Measurements from ENCODE around the gene CCDC81.
"Not testable (repeated sequence)": the region's sequence is repeated elsewhere in the genome, so short reads cannot be mapped to it uniquely, and the experiment has no call there.

The CCDC81 gene

GRCh38 chr11:86390487-86390886 is 15.8 kb downstream of the CCDC81 start:
- no peak for DNase-seq

DNA sequence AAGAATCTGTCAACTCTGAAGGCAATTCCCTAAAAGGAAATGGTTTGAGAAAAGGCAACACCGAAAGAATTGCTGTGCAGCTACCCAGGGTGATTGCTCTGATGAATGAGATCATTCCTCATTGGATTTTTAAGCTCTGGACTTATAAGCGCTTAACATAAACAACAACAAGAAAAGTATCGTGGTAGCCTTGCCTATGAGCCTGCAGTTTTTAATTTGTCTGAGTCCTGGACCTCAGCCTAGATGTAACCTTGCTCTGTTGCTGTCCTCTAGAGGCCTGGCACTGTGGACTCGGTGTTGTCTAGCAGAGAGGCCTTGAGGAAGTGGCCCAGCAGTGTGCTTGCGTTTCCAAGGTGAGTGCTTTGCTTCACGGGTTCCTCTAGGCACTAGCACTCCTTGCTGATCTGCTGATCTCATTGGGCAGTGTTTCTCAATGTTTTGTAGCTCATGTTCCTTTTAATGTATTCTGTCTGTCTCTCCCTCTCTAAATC is 20.4 kb downstream of the CCDC81 start:
- DNase-seq = no peak

DNA sequence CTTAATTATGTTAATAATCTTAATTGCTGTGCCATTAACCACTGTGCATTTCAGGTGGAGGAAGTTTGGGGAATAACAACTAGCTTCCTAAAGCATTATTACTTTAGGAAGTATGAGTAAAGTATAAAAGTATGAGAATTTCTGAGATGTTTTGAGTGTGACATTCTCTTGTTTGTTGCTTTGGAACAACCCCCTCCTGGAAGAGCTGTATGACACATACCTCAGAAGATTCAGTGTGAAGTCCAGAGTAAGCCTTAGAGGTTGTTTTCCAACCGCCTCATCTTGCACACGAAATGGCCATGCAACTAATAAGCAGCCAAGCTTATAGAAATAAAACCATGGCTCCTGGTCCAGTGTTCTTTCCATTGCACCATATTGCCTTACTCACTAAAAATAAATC is 21.7 kb downstream of the CCDC81 start:
- DNase-seq = no peak

GRCh38 chr11:86397351-86397750 is 22.7 kb downstream of the CCDC81 start:
- no peak for DNase-seq

DNA sequence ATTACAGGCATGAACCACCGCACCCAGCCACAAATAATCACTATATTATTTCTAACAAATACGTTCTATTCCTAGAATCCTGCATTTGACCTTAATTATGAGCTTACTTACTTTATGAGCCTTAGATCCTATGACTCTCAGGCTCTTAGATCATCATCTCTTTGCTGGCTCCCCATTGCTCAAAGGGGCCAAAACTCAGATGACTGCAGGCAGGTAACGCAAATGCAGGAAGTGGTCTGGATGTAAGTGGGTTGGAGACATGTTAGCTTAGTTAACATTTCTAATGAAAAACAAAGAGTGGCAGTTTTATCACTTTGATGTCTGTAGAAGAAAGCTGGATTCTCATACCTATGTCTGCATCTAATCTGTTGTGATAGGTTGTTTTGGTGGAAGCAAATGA is 23.4 kb downstream of the CCDC81 start:
- no peak for DNase-seq

GRCh38 chr11:86403458-86403857 is 28.8 kb downstream of the CCDC81 start:
- no peak for DNase-seq

GRCh38 chr11:86408845-86409244 is 34.2 kb downstream of the CCDC81 start:
- DNase-seq = no peak

GRCh38 chr11:86414032-86414431 is 39.3 kb downstream of the CCDC81 start:
- DNase-seq = no peak

GRCh38 chr11:86415026-86415425 is 40.3 kb downstream of the CCDC81 start:
- DNase-seq = no peak

DNA sequence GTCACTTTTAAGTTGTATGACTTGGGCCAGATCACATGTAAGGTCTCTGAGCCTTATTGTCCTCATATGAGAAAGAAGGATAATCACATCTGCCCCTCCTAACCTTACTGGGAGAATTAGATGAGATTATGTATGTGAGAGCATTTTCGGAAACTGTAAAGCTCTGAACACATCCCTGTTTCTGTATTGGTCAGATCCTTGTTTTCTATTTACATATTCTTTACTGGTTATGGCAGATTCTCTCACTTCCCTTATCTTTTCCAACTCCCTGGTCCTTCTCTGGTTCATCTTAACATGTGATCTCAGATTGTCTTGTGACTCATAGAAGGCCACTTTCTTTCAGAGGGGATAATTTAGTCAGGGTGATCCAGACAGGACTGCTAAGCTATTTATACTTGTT is 41.8 kb downstream of the CCDC81 start:
- no peak for DNase-seq

DNA sequence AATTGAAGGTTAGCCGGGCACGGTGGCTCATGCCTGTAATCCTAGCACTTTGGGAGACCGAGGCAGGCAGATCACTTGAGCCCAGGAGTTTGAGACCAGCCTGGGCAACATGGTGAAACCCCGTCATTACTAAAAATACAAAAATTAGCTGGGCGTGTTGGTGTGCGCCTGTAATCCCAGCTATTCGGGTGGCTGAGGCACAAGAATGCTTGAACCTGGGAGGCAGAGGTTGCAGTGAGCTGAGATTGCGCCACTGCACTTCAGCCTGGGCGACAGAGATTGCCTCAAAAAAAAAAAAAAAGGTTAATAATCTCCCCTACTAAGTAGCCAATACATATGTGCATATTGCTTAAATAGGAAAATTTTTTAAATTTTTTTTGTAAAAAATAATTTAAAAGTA is 42.3 kb downstream of the CCDC81 start:
- not testable (repeated sequence) for DNase-seq

DNA sequence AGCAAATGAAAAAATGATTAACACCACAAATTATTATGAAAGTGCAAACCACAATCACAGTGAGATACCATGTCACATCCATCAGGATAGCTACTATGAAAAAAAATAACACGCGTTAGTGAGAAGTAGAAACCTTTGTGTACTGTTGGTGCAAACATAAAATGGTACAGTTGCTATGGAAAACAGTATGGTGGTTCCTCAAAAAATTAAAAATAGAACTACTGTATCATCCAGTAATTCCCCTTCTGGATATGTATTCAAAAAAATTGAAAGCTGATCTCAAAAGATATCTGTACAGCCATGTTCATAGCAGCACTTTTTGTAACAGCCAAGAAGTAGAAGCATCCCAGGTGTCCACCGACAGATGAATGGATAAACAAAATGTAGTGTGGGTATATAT is 43.4 kb downstream of the CCDC81 start:
- DNase-seq = no peak

- DNase-seq = no peak
These were observed 43.8 kb downstream of the CCDC81 start for GRCh38 chr11:86418513-86418912.

GRCh38 chr11:86418917-86419316 is 44.2 kb downstream of the CCDC81 start:
- DNase-seq = no peak

DNA sequence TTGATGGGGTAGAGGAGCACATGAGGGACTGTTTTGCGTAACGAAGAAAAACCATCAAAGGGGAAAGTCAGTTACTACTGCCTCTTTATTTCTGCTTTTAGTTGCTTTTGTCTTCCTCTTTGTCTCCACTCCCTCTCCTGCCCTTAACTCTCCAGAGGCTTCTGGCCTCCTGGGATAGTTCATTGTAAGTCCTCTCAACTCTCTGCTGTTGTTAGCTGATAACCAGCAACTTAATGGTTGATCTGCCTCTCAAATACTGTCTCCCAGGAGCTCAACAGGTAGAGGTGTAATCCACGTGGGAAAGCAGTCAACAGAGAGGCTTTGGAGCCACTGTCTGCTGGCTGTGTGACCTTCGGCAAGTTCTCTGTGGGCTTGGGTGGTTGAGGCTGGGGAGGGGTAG is 47.3 kb downstream of the CCDC81 start:
- no peak for DNase-seq

GRCh38 chr11:86422371-86422770 is 47.7 kb downstream of the CCDC81 start:
- DNase-seq = no peak

DNA sequence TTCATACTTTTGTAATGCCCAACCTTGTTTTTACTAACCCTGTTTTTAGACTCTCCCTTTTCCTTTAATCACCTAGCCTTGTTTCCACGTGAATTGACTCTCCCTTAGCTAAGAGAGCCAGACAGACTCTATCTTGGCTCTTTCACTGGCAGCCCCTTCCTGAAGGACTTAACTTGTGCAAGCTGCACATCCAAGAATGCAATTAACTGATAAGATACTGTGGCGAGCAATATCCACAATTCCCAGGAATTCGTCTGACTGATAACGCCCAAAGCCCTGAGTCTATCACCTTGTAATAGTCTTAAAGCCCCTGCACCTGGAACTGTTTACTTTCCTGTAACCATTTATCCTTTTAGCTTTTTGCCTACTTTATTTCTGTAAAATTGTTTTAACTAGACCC is 48.8 kb downstream of the CCDC81 start:
- DNase-seq = not testable (repeated sequence)

DNA sequence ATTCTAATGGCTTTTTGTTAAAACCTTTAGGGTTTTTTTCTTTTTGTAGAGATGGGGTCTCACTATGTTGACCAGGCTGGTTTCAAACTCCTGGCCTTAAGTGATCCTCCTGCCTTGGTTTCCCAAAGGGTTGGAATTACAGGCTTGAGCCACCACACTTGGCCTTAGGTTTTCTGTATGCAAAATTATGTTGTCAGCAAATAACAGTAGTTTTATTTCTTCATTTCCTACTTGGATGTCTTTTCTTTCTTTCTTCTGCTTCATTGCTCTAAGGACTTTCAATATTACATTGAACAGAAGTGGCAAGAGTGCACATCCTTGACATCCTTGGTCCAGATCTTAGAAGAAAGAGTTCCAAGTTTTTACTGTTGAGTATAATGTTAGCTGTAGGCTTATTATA is 52.8 kb downstream of the CCDC81 start:
- DNase-seq = no peak

GRCh38 chr11:86431258-86431657 is 56.6 kb downstream of the CCDC81 start:
- DNase-seq = no peak

DNA sequence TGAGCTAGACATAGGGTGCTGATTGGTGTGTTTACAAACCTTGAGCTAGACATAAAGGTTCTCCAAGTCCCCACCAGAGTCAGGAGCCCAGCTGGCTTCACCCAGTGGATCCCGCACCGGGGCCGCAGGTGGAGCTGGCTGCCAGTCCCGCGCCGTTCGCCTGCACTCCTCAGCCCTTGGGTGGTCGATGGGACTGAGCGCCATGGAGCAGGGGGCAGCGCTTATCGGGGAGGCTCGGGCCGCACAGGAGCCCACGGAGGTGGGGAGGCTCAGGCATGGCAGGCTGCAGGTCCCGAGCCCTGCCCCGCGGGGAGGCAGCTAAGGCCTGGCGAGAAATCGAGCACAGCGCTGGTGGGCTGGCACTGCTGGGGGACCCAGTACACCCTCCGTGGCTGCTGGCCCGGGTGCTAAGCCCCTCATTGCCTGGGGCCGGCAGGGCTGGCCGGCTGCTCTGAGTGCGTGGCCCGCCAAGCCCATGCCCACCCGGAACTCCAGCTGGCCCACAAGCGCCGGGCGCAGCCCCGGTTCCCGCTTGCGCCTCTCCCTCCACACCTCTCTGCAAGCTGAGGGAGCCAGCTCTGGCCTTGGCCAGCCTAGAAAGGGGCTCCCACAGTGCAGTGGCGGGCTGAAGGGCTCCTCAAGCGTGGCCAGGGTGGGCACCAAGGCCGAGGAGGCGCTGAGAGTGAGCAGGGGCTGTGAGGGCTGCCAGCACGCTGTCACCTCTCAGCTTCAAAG is 58.8 kb downstream of the CCDC81 start:
- not testable (repeated sequence) for DNase-seq

DNA sequence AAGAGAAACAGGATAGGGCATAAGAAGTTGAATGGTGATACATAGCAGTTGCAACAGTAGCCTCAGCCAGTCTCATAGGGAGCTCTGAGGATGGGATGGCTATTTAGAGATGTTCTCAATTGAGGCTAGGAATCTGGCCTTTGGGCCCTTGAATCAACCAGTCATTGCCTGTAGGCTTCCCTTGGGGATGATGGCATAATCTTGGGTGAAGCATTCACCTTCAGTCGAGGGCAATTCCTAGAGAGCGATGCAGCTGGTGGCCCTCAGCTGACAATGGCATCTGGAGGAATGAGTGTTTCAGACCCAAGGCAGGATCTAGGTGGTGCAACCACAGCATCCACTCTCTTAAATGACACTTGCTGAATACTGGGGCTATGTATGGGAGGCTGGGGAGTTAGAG is 61.0 kb downstream of the CCDC81 start:
- no peak for DNase-seq

DNA sequence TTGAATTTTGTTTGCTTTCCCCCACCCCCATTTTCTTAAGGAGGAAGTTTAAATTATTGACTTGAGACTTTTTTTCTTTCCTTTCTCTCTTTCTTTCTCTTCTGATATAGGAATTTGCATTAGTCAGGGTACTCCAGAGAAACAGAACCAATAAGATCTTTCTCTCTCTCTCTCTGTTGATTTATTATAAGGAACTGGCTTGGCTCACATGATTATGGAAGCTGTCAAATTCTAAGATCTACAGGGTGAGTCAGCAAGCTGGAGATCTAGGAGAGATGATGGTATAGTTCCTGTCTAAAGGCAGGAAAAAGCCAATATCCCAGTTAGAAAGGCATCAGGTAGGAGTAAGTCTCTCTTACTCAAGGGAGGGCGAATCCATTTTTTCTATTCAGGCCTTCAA is 64.0 kb downstream of the CCDC81 start:
- no peak for DNase-seq

DNA sequence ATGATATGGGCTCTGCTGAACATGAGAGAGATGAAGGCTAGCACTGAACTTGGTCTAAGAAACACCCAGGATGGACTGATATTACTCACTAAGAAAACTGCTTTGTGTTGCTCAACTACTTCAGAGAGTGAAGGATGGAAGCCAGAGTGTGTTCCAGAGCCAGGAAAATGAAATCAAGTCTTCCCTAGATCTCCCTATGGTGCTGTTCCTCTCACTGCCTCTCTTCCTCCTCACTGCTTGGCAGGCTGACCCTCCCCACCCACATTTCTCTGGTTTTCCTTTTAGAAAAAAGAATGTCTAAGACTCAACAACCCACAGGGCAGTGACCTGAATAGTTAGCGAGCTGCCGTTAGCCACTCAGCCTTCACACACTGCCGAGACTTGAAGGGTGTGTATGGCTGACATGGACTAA is 65.6 kb downstream of the CCDC81 start:
- no peak for DNase-seq

- no peak for DNase-seq
These were observed 66.2 kb downstream of the CCDC81 start for GRCh38 chr11:86440843-86441242.

DNA sequence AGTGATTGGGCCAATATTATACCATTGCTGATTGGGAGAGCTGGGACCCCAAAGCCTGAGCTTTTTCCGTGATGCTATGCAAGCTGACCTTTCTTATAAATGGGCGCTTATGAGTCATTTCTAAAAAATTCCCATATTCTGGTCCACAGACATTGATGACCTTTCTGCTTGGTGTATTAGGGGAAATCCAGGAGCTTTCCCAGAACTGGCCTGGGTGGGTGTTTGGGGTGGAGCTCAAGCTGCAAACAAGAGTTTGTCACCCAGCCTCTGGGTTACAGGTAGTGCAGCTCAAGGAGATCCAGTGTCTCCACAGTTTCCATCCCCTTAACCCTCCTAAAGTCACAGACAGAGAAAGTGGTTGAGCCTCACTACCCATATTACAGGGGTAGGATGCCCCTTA is 67.7 kb downstream of the CCDC81 start:
- no peak for DNase-seq

Data from GOT3 (cell line).